ENCODE measurements around the gene PPT1. TPM values are rescaled to one million over a fixed set of nuclear protein-coding genes. Genes with fewer than 3 reads are reported as not detected.

PPT1 gene
- total and polyA plus RNA-seq, 2 of the 13 experiments (the other 11 are each of a cell fraction or from before 2014, with no cell fraction given): 129 TPM

DNA sequence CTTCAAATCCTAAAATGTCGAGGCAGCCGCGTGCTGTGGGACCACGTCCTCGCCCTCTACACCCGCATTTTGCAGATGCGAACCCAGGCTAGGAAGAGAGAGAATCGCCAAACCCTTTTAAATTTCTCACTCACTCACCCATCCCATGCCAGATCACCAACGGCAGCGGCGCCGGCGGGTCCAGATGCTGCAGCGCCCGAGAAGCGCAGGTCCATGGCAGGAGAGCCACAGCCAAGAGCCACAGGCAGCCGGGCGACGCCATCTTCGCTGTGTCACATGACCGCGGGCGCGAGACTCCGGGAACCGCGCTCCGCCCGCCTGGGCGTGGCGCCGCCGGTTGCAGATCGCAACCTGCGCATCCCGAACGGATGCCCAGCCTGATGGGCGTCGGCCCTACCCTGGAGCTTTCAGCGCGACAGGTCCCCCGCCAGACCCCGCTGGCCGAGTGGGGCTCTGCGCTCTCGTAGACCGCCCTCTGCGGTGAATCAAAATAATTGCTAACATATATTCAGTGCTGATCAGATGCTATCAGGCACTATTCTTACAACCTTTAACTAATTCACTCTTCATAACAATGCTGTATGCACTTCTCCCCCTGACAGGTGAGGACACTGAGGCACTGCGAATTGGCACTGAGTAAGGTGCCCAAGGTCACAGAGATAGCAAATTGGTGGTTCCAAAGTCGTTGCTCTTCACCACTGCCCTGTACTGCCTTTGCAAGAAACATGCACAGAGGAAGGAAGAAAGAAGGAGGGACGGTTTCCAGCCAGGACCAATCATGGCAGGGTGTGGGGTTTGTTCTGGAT lies at the start of gene PPT1 (continued):
- TF ChIP-seq, protein P1, sequence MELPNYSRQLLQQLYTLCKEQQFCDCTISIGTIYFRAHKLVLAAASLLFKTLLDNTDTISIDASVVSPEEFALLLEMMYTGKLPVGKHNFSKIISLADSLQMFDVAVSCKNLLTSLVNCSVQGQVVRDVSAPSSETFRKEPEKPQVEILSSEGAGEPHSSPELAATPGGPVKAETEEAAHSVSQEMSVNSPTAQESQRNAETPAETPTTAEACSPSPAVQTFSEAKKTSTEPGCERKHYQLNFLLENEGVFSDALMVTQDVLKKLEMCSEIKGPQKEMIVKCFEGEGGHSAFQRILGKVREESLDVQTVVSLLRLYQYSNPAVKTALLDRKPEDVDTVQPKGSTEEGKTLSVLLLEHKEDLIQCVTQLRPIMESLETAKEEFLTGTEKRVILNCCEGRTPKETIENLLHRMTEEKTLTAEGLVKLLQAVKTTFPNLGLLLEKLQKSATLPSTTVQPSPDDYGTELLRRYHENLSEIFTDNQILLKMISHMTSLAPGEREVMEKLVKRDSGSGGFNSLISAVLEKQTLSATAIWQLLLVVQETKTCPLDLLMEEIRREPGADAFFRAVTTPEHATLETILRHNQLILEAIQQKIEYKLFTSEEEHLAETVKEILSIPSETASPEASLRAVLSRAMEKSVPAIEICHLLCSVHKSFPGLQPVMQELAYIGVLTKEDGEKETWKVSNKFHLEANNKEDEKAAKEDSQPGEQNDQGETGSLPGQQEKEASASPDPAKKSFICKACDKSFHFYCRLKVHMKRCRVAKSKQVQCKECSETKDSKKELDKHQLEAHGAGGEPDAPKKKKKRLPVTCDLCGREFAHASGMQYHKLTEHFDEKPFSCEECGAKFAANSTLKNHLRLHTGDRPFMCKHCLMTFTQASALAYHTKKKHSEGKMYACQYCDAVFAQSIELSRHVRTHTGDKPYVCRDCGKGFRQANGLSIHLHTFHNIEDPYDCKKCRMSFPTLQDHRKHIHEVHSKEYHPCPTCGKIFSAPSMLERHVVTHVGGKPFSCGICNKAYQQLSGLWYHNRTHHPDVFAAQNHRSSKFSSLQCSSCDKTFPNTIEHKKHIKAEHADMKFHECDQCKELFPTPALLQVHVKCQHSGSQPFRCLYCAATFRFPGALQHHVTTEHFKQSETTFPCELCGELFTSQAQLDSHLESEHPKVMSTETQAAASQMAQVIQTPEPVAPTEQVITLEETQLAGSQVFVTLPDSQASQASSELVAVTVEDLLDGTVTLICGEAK (IDR thresholded peaks at IDR 0.05): no peak
- TF ChIP-seq, protein P1 (CRISPR knock-in tag; IDR thresholded peaks at IDR 0.05): no peak; the same call in 1 of the 2 replicates
- TF ChIP-seq, protein P2, sequence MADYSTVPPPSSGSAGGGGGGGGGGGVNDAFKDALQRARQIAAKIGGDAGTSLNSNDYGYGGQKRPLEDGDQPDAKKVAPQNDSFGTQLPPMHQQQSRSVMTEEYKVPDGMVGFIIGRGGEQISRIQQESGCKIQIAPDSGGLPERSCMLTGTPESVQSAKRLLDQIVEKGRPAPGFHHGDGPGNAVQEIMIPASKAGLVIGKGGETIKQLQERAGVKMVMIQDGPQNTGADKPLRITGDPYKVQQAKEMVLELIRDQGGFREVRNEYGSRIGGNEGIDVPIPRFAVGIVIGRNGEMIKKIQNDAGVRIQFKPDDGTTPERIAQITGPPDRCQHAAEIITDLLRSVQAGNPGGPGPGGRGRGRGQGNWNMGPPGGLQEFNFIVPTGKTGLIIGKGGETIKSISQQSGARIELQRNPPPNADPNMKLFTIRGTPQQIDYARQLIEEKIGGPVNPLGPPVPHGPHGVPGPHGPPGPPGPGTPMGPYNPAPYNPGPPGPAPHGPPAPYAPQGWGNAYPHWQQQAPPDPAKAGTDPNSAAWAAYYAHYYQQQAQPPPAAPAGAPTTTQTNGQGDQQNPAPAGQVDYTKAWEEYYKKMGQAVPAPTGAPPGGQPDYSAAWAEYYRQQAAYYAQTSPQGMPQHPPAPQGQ (CRISPR knock-in tag; IDR thresholded peaks at IDR 0.05; ENCODE audit: borderline replicate concordance): no peak
- TF ChIP-seq SRSF1 (optimal IDR thresholded peaks at IDR 0.05; ENCODE audit: low read depth, low read length) (peak; percentile 63), ZSCAN9 (CRISPR knock-in tag; IDR thresholded peaks at IDR 0.05; ENCODE audit: borderline replicate concordance) (0 out of 2 replicates have a peak, but pooled peaks have one; percentile 43), SMARCC2 (IDR thresholded peaks at IDR 0.05) (no peak), PHB2 (IDR thresholded peaks at IDR 0.05; ENCODE audit: partially characterized antibody) (no peak), TP53 (CRISPR knock-in tag; conservative IDR thresholded peaks at IDR 0.05) (peak; percentile 72; the same call in 1 of the 2 replicates), CAMTA2 (CRISPR knock-in tag; IDR thresholded peaks at IDR 0.05; ENCODE audit: borderline replicate concordance) (no peak), MAFG (CRISPR knock-in tag; IDR thresholded peaks at IDR 0.05) (no peak), THAP11 (CRISPR knock-in tag; IDR thresholded peaks at IDR 0.05) (peak; percentile 80), NCOA5 (CRISPR knock-in tag; IDR thresholded peaks at IDR 0.05) (no peak), ZFP36L1 (CRISPR knock-in tag; IDR thresholded peaks at IDR 0.05) (peak; percentile 92), ZNF790 (CRISPR knock-in tag; IDR thresholded peaks at IDR 0.05; ENCODE audit: borderline replicate concordance) (no peak), ISL2 (CRISPR knock-in tag; IDR thresholded peaks at IDR 0.05) (no peak), FOXO1 (CRISPR knock-in tag; IDR thresholded peaks at IDR 0.05) (peak; percentile 55; the same call in 1 of the 2 replicates), ZBTB7B (CRISPR knock-in tag; IDR thresholded peaks at IDR 0.05) (peak; percentile 25; the same call in 1 of the 2 replicates), NR1H2 (CRISPR knock-in tag; IDR thresholded peaks at IDR 0.05; ENCODE audit: borderline replicate concordance, low read depth) (no peak)
- TF ChIP-seq, protein P3, sequence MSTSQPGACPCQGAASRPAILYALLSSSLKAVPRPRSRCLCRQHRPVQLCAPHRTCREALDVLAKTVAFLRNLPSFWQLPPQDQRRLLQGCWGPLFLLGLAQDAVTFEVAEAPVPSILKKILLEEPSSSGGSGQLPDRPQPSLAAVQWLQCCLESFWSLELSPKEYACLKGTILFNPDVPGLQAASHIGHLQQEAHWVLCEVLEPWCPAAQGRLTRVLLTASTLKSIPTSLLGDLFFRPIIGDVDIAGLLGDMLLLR (CRISPR knock-in tag; IDR thresholded peaks at IDR 0.05): peak; percentile 74; the same call in 1 of the 2 replicates
